Activated CD4-positive, alpha-beta T cell treated with anti-CD3 and anti-CD28 coated beads, Interleukin-2, amount 50 U/mL, for 16 hours (primary cell): ENCODE results near the gene TCF7L2.

Experiments used
- DNase-seq: peaks from one replicate; pipeline ENCODE4 v3.0.0-alpha.2; 2020

Gene TCF7L2

GRCh38 chr10:113128450-113129070, 178.5 kb downstream of the TCF7L2 start:
- DNase-seq = no peak

- no peak for DNase-seq
These were observed 179.1 kb downstream of the TCF7L2 start for GRCh38 chr10:113129117-113129516.

GRCh38 chr10:113130014-113130641, 180.1 kb downstream of the TCF7L2 start:
- no peak for DNase-seq

GRCh38 chr10:113131613-113132261, 181.7 kb downstream of the TCF7L2 start:
- DNase-seq = no peak

- no peak for DNase-seq
These were observed 182.6 kb downstream of the TCF7L2 start for GRCh38 chr10:113132591-113133121.

- no peak for DNase-seq
These were observed 183.6 kb downstream of the TCF7L2 start for GRCh38 chr10:113133497-113134115.

- no peak for DNase-seq
These were observed 185.0 kb downstream of the TCF7L2 start for GRCh38 chr10:113135025-113135424.

- DNase-seq = no peak
These were observed 188.1 kb downstream of the TCF7L2 start for GRCh38 chr10:113137941-113138685.

GRCh38 chr10:113138937-113139585, 189.0 kb downstream of the TCF7L2 start:
- DNase-seq = no peak

GRCh38 chr10:113139699-113140098, 189.7 kb downstream of the TCF7L2 start:
- DNase-seq = no peak

GRCh38 chr10:113140143-113141011, 190.3 kb downstream of the TCF7L2 start:
- no peak for DNase-seq

- no peak for DNase-seq
These were observed 192.7 kb downstream of the TCF7L2 start for GRCh38 chr10:113142601-113143362.

- DNase-seq = no peak
These were observed 194.5 kb downstream of the TCF7L2 start for GRCh38 chr10:113144576-113144975.

- no peak for DNase-seq
These were observed 198.2 kb downstream of the TCF7L2 start for GRCh38 chr10:113148071-113148825.

- no peak for DNase-seq
These were observed 198.9 kb downstream of the TCF7L2 start for GRCh38 chr10:113148901-113149300.

GRCh38 chr10:113149626-113150025, 199.6 kb downstream of the TCF7L2 start:
- DNase-seq = no peak

- no peak for DNase-seq
These were observed 201.2 kb downstream of the TCF7L2 start for GRCh38 chr10:113151190-113151666.

- no peak for DNase-seq
These were observed 203.6 kb downstream of the TCF7L2 start for GRCh38 chr10:113153493-113154102.

- DNase-seq = no peak
These were observed 207.4 kb downstream of the TCF7L2 start for GRCh38 chr10:113157441-113157840.
